HepG2 (cell line): ENCODE measurements around the gene FIBCD1. TPM values are rescaled to one million over a fixed set of nuclear protein-coding genes. Genes with fewer than 3 reads are reported as not detected.

Source experiments
- ATAC-seq: fragments of 200-7000 bp; cut with Tn5 transposase; 3 replicates; pipeline ENCODE4 v1.9.1; 2020; ENCODE audit warnings: mild to moderate bottlenecking, moderate library complexity
- BruUV-seq: library from RNA; stranded (reverse); fragments of 400-500 nt; replicated peaks from 2 replicates; lab custom pipeline; 2021; lab: Mats Ljungman, UMichigan
- CTCF ChIA-PET: fragments of 300-600 bp; formaldehyde crosslinking; extraction: SDS; loops from one replicate; lab custom pipeline; 2021; ENCODE audit warnings: low total read pairs, inconsistent platforms, low intra/inter-chr PET ratio; lab: Yijun Ruan, JAX
- POLR2A ChIA-PET: fragments of 350-600 bp; sonication (Branson Sonifier 250); formaldehyde crosslinking; loops from one replicate; lab custom pipeline; 2020; ENCODE audit warnings: antibody characterized with exemption, inconsistent platforms; lab: Yijun Ruan, JAX
- DNase-seq: peaks from one replicate; pipeline ENCODE4 v3.0.0-alpha.2; 2015; ENCODE audit warnings: low spot score
- FAIRE-seq: peaks from 3 replicates; lab custom pipeline; 2011; peaks lifted over from hg19 to GRCh38; lab: Jason Lieb, UNC
- H2AFZ ChIP-seq: one replicate; pipeline ENCODE4 v1.6.1; 2011; ENCODE audit warnings: low read length, inconsistent platforms
- H3K27ac ChIP-seq: fragments of 300-600 bp; 3 replicates; pipeline ENCODE4 v1.8.0; 2011; ENCODE audit warnings: mixed run types, mild to moderate bottlenecking, mixed read lengths, low read length, inconsistent platforms; ENCODE audit not compliant: insufficient read depth; ENCODE audit errors: extremely low read length
- H3K27me3 ChIP-seq, 2 experiments: fragments of 200-600 bp in 1 of 2; 2 replicates in 1 of 2; 3 replicates in 1 of 2; pipeline versions ENCODE4 v1.6.0 to v1.8.0; 2011; ENCODE audit warnings: low read length in 2 of 2, mild to moderate bottlenecking in 2 of 2, moderate library complexity in 2 of 2, inconsistent platforms in 1 of 2; ENCODE audit not compliant: insufficient read depth in 2 of 2, control insufficient read depth in 1 of 2
- H3K36me3 ChIP-seq, 2 experiments: fragments of 200-600 bp in 1 of 2; replicated peaks in 1 of 2; 2 replicates in 1 of 2; 3 replicates in 1 of 2; pipeline versions ENCODE4 v1.5.1 to v1.8.0; 2011; ENCODE audit warnings: low read length in 2 of 2, inconsistent platforms in 1 of 2; ENCODE audit not compliant: insufficient read depth in 2 of 2, control insufficient read depth in 1 of 2
- H3K4me1 ChIP-seq: 2 replicates; pipeline ENCODE4 v1.5.1; 2012; ENCODE audit warnings: low read length, inconsistent platforms; ENCODE audit not compliant: insufficient read depth
- H3K4me2 ChIP-seq: 2 replicates; pipeline ENCODE4 v1.6.0; 2011; ENCODE audit warnings: low read depth, low read length, inconsistent platforms
- H3K4me3 ChIP-seq, 3 experiments: fragments of 200-600 bp in 1 of 3; sonication (generic), shearing (Covaris generic) in 1 of 3; replicated peaks in 1 of 3; 2 replicates each; pipeline ENCODE4 v1.5.1; 2011 to 2016; ENCODE audit warnings: low read length in 3 of 3, inconsistent platforms in 2 of 3, low read depth in 2 of 3, mild to moderate bottlenecking in 2 of 3, control low read depth in 1 of 3, mixed read lengths in 1 of 3; ENCODE audit not compliant: insufficient read depth in 1 of 3
- H3K79me2 ChIP-seq: one replicate; pipeline ENCODE4 v1.6.1; 2011; ENCODE audit warnings: low read length, inconsistent platforms; ENCODE audit not compliant: insufficient read depth
- H3K9ac ChIP-seq: 2 replicates; pipeline ENCODE4 v1.6.0; 2011; ENCODE audit warnings: mild to moderate bottlenecking, low read depth, low read length, inconsistent platforms; ENCODE audit not compliant: insufficient read depth
- H3K9me3 ChIP-seq: 2 replicates; pipeline ENCODE4 v1.5.1; 2012; ENCODE audit warnings: mild to moderate bottlenecking, low read length
- H4K20me1 ChIP-seq: 2 replicates; pipeline ENCODE4 v1.6.0; 2011; ENCODE audit warnings: inconsistent platforms, mild to moderate bottlenecking, low read length, moderate library complexity; ENCODE audit not compliant: insufficient read depth
- CENPT ChIP-seq: sonication (generic); formaldehyde crosslinking; IDR thresholded peaks from 2 replicates; pipeline ENCODE4 v1.8.0; 2022; ENCODE audit warnings: low read depth, mild to moderate bottlenecking, moderate library complexity, missing genetic modification reagents
- EZH2 ChIP-seq: conservative IDR thresholded peaks from 2 replicates; pipeline ENCODE4 v1.6.1; 2012; ENCODE audit warnings: mild to moderate bottlenecking, low read depth, low read length, moderate library complexity
- KAT8 ChIP-seq: IDR thresholded peaks from 2 replicates; pipeline ENCODE4 v1.6.1; 2016; ENCODE audit warnings: missing genetic modification reagents, missing compliant biosample characterization
- ZNF768 ChIP-seq: sonication (generic); formaldehyde crosslinking; IDR thresholded peaks from 2 replicates; pipeline ENCODE4 v1.4.0; 2020; ENCODE audit warnings: missing genetic modification reagents
- WGBS: methylation state at CpG from one replicate; pipeline ENCODE4 v1.1.6; 2017; ENCODE audit warnings: low lambda C conversion rate; 5-methylcytosine and 5-hydroxymethylcytosine counted together
- in situ Hi-C: cut with HindIII; loops from 2 replicates; pipeline ENCODE4 v1.10.0; 2017; ENCODE audit warnings: low pct_unique_long_range_greater_than_20kb; ENCODE audit not compliant: extremely low pct_ligation_motif_present
- intact Hi-C: fragments of 100-400 bp; cut with micrococcal nuclease; formaldehyde crosslinking; loops from one replicate; pipeline ENCODE4 v1.10.0; 2022; ENCODE audit not compliant: unreplicated experiment
- polyA plus RNA-seq, 8 experiments: library from polyadenylated mRNA; depleted of rRNA in 3 of 8; stranded (reverse) in 7 of 8; unstranded in 1 of 8; fragments of >200 nt; fragmentation: Illumina TruSeq in 4 of 8; extraction: Trizol in 4 of 8; gene quantifications; 2 replicates each; pipeline versions ENCODE4 v1.2.1 to v1.2.3, GENCODE V29; 2011 to 2016; ENCODE audit warnings: low read depth in 4 of 8, missing spikeins in 1 of 8, mixed read lengths in 1 of 8; ENCODE audit not compliant: insufficient read depth in 1 of 8
- total RNA-seq, 5 experiments: library from RNA; depleted of rRNA; stranded (reverse); fragments of >200 nt; fragmentation: Illumina TruSeq; extraction: Trizol; gene quantifications; 2 replicates each; pipeline ENCODE4 v1.2.3, GENCODE V29; 2016; ENCODE audit warnings: low read depth in 1 of 5

Gene FIBCD1
- total and polyA plus RNA-seq, 2 of the 13 experiments (the other 11 are each of a cell fraction or from before 2014, with no cell fraction given) = 0.55 to 0.89 TPM

- H3K36me3 ChIP-seq = no peaks in the 10 kb centered on the region
- intact Hi-C loops (loop anchor here (1.0 kb wide), 1 partner anchor 49 kb away; no protein-coding TSS in a partner anchor), in situ Hi-C loops (no loop called here)
- no peak overlapping the region for H3K4me3 ChIP-seq
- 29% methylated on average over 20 of the region's 31 CpGs for WGBS
- H3K9ac ChIP-seq = no peak overlapping the region
- H3K9me3 ChIP-seq = no peaks in the 10 kb centered on the region
- H3K27ac ChIP-seq = no peak overlapping the region
- CTCF ChIA-PET = no interaction called here
- peaks cover 16% of the 10 kb centered on the region; the same call in 1 of the 2 replicates for H3K4me1 ChIP-seq
- POLR2A ChIA-PET = no interaction called here
- H2AFZ ChIP-seq = no peak overlapping the region
- BruUV-seq = no TSS peak
- no peak overlapping the region for H3K4me2 ChIP-seq
- ATAC-seq (no peak), DNase-seq (no peak), FAIRE-seq (no peak)
- TF ChIP-seq CENPT (CRISPR knock-in tag) (no peak), ZNF768 (CRISPR knock-in tag) (peak; percentile 74; the same call in 1 of the 2 replicates)
- H3K27me3 ChIP-seq = peaks cover 42 to 99% of the 10 kb centered on the region in 2 experiments
- no peaks in the 10 kb centered on the region for H3K79me2 ChIP-seq
- H4K20me1 ChIP-seq = no peaks in the 10 kb centered on the region
Observed at GRCh38 chr9:130921989-130922892, 16.8 kb downstream of the FIBCD1 start.

GRCh38 chr9:130921300-130921988 is 17.6 kb downstream of the FIBCD1 start:
- Histone ChIP-seq H3K9me3 (no peaks in the 10 kb centered on the region), H3K36me3 (no peaks in the 10 kb centered on the region), H3K79me2 (no peaks in the 10 kb centered on the region), H4K20me1 (no peaks in the 10 kb centered on the region), H3K4me3 (no peak overlapping the region), H3K27me3 (peaks cover 43 to 99% of the 10 kb centered on the region in 2 experiments), H3K27ac (no peak overlapping the region)
- no TSS peak for BruUV-seq
- no peak for FAIRE-seq
- in situ Hi-C loops = no loop called here
- TF ChIP-seq KAT8 = no peak
- TF ChIP-seq EZH2 = peak; percentile 70; the same call in 1 of the 2 replicates
- TF ChIP-seq, all 625 proteins: peak for 1
- CTCF ChIA-PET = no interaction called here
- POLR2A ChIA-PET = no interaction called here
- intact Hi-C loops = no loop called here
- H3K9ac ChIP-seq = no peak overlapping the region
- no peak overlapping the region for H2AFZ ChIP-seq
- H3K4me2 ChIP-seq = no peak overlapping the region
- DNase-seq (no peak), ATAC-seq (no peak)
- H3K4me1 ChIP-seq = peaks cover 15% of the 10 kb centered on the region; the same call in 1 of the 2 replicates
- WGBS = 0% methylated on average over 1 of the region's 29 CpGs
